ENCODE data around the gene MMD2.

MMD2 gene

DNA sequence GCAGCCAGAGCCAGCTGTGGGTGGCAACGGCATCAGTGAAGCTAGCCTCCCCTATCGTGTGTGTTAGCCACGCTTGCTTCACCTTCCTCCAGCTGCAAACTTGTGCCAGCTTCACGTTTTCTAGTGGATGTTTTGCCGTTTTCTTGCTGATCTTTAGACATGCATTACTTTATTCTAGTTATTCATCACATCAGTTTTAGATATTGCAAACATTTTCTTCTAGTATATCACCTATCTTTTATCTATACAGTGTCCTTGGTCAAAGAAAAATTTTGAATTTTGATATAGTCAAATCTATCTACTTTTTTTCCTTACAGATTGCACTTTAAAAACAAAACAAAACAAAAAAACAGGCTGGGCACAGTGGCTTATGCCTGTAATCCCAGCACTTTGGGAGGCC lies 90.5 kb downstream of the MMD2 start:
- DNase-seq (ENCODE audit: low read depth): no peak

DNA sequence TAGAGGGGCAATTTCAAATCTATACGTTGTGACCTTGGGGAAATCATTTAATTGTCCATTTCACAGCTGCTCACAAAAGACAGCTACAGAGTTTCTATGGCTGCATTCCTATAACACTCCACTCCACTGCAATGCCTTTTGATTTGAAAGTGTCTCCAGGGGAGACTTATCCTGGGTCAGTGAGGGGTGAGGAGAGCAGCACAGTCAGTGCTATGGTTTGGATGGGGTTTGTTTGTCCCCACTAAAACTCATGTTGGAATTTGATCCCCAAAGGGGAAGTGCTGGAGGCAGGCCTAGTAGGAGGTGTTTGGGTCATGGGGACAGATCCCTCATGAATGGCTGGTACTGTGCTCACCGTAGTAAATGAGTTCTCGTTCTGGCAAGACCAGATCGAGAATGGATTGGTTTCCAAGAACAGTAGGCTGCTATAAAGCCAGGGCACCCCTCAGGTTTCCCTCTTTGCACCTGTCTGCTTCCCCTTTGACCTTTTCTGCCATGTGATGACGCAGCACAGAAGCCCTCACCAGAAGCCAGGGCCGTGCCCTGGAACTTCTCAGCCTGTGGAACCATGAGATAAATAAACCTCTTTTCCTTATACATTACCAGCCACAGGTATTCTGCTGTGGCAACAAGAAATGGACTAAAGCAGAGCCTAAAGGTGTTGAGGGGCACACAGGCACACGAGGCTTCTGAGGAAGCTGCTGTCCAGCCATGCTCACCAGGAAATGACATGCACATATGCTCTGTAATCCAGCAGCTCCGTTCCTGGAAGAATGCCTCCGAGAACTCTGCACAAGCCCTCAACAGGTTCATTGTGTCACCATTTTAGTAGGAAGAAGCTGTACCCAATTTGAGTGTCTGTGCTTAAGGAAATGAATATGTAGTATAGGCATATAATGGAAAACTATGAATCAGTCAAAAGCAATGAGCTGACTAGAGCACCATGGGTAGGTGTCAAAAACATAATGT lies 92.2 kb downstream of the MMD2 start:
- no peak for DNase-seq (ENCODE audit: low read depth)

DNA sequence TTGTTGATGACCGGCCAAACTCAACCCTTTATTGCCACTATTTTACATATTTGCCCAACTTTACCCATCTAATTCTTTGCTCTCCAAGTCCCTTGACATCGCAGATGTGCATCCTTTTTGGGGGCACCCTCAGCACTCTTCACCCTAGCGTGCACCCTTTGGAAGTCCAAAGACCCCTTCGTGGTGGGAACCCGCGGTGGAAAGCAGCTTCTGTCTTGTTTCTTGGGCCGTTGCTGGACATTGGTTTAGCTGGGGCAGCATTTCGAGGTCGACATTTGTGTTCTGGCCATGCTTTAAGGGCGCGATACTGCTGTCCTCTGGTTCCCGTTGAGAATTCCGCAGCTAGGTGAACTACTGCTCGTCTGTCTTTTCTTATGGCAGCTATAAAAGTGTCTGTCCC lies 96.8 kb downstream of the MMD2 start:
- DNase-seq (ENCODE audit: low read depth): no peak

DNA sequence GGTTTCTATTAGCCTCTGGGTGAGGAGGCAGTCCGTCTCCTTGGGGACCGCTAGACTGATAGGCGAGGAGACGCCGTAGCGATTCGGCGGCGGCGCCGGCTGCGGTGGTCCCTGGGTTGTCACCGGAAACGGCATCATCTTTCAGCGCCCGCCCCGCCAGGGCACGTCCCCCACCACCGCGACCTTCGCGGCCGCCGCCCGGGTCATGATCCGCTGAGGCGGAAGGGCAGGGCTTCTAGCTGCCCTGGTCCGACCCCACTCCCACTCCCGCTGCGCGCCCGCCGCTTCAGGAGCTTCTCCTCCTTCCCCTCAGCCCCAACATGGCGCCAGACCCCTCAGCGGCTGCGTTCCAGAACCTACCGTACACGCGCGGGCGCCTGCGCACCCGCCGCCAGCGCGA lies 97.3 kb downstream of the MMD2 start, which contains the start of gene PAPOLB:
Gene PAPOLB, minus strand, starts transcription at position 358 of the 400 bp plus-strand sequence. Its CDS starts 220 bp downstream, at position 138.
- no peak for DNase-seq (ENCODE audit: low read depth)

DNA sequence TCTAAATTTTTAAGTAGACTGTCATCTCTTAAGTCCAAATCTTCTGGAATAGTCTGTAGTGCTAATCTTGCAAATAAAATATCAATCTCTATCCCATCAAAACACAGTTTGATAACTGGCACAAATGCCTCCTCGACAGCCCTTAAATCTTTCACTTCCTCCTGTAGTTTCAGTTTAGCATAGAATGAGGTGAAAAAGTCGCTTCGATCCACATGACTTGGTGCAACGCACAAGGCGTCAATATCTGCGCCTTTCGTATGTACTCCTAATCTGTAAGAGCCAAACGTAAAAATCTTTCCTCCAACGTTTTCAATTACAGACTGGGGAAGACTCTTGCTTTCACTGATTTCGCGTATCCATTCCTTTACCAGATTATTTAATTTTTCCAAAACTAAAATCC lies 97.8 kb downstream of the MMD2 start:
- no peak for DNase-seq (ENCODE audit: low read depth)

DNA sequence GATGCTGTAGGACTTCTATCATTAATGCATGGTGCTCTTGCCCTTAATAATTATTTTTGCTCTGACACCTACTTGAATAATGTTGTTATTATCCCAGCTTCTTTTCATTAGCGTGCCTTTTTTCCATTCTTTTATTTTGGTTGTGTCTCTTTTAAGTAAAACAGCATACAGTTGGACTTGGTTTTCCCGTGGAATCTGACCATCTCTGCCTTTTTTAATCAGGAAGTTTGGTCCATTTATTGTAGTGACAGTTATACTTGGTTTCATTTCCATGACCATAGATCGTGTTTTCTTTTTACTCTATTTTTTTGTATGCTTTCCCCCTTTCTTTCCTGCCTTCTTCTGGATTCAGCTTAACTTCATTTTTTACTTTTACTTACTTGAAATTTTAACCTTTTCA lies 101.8 kb downstream of the MMD2 start:
- DNase-seq (ENCODE audit: low read depth): no peak

DNA sequence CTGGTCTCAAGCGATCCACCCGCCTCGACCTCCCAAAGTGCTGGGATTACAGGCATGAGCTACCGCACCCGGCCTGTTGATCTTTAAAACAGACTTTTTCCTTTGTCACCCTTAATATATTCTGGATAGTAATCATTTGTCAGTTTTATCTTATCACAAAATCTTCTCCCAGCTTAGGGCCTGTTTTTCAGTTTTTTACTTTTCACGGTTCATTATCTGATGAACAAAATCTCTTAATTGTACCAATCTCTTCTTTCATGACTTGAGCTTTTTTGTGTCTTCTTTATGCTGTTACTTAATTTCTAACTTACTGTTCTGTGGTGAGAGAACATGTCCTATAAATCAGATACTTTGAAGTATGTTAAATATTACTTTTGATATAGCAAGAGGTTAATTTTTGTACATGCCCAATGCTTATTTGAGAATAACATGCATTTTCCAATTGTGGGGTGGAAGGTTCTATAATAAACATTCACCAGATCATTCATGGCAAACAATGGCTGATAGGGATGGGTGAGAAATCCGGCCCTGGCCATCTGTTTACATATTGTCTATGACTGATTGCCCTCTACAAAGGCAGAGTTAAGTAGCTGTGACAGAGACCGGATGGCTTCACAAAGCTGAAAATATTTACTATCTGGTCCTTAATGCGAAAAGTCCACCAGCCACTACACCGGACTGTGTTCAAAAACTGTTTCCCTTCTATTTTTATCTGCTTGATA lies 102.5 kb downstream of the MMD2 start:
- no peak for DNase-seq (ENCODE audit: low read depth)
